HCEC 1CT (cell line): ENCODE data around the gene CARD8.

Experiments
- DNase-seq: peaks from one replicate; pipeline ENCODE4 v3.0.0-alpha.2; 2017

The CARD8 gene

DNA sequence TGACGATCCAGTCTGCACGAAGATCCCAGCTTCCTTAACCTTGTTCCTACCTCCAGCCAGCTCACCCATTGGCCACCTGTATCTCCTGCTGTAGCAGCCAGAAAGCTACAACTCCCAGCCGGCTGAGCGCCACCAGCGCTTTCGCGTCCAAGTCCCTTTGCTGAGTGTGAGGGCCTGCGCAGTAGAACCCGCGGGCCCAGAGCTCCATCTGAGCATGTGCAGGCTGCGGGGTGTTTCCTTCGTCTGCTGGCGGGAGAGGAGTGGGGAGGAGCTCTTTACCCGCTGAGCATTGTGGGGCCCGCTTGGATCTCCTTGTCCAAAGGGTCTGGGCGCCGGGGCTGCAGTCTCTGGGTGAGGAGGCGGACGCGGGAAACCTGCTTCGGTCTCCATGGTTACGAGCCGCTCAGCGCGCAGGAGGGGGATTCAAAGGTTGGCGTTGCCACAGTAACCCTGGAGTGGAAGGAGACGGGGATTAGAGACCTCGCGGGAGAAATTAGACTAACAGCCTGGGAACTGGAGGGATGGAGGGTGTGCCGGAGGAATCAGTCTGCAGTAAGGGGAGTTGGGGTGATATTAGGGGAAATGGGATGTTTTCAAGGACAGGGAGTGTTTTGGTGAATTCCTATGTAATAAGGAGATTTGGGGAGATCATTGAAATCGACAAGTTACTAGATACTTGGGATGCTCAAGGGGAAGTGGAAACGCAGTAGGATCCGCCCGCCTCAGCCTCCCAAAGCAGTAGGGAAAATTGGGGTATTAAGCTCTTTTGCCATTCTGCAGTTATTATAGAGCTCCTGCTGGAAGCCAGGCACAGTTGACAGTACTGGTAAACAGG is 51.7 kb downstream of the CARD8 start:
- peak; percentile 93 for DNase-seq

DNA sequence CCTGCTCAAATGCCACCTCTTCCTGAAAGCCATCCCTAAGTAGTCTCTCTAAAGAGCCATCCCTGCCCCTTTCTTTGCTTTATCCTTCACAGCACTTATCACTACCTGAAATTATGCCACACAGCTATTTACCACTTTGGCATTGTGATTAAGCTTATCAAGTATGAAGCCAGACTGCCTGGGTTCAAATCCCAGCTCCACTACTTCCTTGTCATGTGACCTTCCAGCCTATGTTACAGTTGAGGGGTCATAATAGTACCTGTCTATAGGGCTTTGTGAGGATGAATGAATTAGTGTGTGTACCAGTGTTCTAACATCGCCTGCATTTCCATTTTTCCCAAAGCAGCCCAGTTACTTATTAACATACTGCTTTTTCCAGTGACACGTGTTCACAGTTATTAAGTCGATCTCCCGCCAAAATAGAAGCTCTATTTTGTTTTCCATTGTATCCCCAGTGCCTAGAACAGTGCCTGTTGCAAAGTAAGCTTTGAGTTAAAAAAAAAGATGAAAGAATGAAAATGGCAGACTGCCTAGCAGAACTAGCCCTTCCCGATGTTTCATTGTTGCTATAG is 52.4 kb downstream of the CARD8 start:
- no peak for DNase-seq

DNA sequence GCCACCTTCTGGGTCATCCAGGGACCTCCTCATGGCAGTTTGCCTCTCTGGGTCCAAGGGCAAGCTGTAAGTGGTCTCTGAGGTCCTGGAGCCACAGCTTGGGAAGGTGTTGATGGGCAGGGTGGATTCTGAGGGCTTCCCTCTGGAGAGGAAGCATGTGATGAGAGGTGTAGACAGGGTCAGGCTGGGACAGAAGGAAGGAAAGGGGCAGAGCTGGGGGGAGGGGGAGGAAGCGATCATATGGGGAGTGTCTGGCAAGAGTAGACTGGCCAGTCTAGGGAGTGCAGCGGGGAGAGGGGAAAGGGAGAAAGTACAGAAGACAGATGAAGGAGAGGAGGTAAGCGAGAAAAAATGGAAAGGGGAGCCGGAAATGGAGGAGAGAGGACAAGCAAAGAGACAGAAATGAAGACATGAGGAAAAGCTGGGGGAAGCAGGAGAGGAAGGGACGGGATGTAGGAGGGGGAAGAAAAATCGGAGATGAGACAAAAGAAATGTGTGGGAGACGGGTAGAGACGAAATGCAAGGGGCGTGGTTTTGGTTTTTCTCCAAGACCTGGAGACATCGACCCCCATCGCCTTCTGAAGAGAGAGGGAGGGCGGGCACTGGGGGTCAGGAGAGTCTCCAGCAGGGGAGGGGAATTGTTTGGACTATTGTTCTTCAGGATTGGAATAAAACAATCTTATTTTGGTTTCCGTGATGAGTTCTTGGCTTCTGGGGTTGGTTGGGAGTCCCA is 58.6 kb downstream of the CARD8 start:
- DNase-seq, result no peak

DNA sequence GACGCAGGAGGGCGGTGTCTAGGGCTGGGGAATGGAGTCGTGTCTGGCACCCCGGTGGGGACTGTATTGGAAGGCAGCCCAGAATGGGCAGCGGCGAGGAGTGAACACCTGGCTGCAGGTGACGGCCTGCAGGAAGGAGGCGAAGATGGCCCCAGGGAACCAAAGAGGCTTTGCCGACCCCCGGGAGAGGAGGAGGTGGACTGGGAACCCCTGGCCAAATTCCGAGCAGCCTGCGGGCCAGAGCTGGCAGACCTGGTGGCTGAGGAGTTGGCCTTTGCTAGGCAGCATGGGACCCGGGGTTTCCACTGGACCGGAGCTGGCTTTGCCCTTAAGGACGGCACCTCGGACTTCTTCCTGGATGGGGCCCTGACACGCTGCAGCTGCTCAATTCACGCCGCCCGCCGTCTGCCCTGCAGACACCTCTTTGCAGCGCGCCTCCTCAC is 59.4 kb downstream of the CARD8 start:
- DNase-seq, result no peak

DNA sequence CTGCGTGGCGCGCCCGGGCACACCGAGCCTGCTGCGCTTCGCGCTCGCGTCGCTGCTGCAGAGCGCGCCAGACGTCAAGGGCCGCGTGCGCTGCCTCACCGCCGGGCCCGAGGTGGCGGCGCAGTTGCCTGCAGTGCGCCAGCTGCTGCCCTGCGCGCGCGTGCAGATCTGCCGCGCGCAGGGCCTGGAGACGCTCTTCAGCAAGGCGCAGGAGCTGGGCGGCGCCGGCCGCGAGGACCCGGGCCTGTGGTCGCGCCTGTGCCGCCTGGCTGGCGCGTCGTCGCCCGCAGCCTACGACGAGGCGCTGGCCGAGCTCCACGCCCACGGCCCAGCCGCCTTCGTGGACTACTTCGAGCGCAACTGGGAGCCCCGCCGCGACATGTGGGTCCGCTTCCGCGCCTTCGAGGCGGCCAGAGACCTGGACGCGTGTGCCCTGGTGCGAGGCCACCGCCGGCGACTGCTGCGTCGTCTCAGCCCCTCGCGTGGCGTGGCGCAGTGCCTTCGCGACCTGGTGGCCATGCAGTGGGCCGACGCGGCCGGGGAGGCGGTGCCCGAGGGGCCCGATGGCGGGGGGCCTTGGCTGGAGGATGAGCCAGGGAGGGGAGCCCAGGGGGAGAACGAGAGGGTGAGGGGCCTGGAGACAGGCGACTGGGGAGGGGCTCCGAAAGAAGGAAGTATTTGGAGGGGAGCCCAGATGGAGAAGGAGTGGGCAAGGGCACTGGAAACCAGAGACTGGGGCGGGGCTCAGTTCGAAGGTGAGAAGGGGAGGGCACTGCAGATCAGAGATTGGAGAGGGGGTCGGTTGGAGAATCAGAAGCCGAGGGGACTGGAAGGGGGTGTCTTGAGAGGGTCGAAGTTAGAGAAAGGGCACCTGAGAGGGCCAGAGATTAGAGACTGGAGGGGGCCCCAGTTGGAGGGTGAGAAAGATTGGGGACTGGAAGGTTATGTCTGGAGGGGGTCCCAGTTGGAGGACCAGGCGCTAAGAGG is 60.6 kb downstream of the CARD8 start:
- no peak for DNase-seq

DNA sequence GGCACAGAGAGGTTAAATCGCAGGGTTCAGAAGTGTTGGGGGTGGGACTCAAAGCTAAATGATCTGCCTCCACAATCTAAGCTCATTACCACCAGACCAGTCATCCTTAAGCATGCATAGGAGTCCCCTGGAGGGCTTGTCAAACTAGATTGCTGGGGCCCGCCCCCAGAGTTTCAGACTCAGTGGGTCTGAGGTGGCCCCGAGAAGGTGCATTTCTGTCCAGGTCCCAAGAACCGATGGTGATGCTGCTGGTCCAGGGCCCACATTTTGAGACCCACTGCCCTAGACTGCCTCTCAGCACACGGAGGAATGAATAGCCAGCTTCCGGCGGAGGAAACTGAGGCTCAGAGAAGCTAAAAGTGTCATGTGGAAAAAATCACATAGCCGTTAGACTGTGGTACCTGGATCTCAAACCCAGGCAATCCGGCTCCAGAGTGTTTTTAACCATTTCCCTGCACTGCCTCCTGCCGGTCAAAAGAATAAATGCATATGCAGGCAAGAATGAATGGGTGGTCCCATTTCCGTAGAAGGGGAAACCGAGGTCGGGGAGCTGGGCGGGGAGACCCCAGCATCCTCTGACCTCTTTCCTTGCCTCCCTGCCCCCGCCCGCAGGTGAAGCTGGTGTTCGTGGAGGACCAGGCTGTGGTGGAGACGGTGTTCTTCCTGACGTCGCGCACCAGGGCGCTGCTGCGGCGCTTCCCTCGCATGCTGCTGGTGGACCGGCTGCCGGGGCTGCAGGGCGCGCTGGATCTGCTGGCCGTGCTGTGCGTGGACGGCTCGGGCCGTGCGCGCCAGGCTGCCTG is 61.5 kb downstream of the CARD8 start:
- DNase-seq, result no peak

DNA sequence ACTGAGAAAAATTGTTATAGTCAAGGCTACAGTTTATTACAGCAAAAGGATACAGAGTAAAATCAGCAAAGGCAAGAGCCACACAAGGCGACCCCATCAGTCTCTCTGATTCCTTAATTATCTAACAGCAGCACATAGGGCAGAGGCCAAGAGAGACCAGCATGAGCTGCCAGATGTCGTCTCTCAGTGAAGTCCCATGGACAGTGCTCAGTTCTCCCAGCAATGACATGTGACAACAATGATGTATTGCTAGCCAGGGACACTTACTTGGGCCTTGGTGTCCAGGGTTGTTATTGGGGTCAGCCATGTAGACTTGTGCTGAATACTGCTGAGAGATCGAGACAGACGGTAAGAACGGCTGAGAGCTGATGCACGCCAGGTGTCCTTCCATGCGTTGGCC is 63.0 kb downstream of the CARD8 start:
- no peak for DNase-seq

DNA sequence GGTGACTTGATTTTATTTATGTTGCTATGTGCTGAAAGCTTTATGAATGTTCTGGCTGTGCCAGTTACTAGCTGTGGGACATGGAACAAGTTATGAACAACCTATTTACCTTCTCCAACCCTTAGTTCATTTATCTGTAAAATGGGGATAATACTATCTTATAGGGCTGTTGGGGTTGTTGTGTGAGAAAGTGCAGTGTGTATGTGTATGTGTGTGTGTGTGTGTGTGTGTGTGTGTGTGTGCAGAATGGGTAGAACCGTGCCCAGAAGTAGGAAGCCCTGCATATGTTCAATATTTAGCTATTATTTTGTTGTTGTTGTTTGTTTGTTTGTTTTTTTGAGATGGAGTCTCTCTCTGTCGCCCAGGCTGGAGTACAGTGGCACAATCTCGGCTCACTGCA is 64.8 kb downstream of the CARD8 start:
- no peak for DNase-seq

DNA sequence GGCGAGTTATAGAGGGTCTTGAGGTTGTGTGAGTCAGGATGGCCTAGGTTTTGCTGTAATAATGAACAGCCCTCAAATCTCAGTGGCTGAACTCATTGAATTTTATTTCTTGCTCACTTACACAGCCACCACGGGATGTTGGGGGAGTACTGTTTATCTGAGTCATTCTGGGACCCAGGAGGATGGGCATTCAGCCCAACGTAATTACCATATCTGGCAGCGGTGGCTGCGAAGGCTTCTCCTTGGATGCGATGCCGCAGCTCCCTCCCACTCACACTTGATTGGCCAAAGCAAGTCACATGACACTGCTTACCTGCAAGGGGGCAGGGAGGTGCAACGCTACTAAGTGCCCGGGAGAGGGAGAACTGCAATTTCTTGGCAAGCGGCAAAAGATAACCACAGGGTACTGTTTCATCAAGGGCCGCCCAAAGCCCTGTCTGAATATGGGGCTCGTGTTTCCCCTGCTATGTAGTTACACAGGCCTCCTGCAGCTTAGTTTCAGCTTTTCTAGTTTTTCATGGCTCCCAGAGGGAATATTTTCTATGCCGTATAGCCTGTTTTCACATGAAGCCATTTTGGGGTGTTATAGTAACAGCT is 65.3 kb downstream of the CARD8 start:
- DNase-seq, result no peak

DNA sequence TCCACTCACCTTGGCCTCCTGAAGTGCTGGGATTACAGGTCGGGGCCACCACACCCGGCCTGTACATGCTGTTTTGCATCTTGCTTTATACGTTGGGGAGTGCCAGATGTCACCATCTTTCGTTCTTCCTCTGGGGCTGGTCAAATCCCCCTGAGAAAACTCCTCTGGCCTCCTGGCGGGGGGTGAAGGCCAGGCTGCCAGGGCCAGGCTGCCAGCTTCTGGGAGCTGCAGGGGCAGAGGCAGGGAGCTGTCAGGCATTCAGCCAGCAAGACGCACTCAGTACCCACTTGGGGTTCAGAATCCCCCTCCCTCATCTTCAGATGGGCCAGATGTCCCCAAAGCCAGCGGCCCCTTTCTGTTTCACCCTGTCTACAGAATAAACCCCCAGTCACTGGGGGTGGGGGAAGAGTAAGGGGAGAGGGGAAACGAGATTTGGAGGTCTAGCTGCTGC is 69.1 kb downstream of the CARD8 start:
- DNase-seq, result no peak

DNA sequence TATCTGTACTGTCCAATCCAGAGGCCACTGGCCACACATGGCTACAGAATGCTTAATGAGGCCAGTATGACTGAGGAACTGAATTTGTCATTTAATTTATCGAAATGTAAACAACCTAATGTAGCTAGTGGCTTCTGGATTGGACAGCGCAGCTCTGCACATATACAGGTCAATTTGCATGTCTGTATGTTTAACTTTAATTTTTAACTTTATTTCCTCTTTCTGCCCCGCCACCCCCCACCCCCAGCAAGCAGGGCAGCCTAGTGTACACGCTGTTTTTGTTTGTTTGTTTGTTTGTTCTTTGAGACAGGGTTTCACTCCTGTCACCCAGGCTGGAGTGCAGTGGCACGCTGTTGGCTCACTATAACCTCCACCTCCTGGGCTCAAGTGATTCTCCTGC is 69.7 kb downstream of the CARD8 start:
- no peak for DNase-seq

DNA sequence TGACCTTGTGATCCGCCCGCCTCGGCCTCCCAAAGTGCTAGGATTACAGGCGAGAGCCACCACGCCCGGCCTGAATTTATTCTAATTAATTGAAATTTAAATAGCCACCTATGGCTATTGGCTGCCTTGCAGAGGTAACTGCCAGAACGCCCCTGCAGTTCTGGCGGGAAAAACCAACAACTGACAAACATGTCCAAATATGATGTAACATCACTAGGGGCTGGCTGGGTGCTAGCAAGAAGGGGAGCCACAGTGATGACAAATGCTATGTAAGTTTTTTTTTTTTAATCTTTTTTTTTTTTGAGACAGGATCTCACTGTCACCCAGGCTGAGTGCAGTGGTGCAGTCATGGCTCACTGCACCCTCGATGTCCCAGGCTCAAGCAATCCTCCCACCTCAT is 72.4 kb downstream of the CARD8 start:
- DNase-seq, result no peak

DNA sequence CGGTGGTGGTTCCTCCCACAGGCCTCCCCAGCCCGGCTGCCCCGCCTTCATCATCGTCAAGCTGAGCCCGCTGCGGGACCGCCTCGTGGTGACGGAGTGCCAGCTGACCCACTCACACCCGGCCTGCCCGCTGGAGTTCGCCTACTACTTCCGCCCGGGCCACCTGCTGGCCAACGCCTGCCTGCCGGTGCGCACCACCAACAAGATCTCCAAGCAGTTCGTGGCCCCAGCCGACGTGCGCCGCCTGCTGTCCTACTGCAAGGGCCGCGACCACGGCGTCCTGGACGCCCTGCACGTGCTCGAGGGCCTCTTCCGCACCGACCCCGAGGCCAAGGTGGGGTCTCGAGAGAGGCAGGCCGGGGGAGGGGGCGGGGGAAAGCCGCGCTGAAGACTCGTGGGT is 73.3 kb downstream of the CARD8 start:
- DNase-seq, result no peak

DNA sequence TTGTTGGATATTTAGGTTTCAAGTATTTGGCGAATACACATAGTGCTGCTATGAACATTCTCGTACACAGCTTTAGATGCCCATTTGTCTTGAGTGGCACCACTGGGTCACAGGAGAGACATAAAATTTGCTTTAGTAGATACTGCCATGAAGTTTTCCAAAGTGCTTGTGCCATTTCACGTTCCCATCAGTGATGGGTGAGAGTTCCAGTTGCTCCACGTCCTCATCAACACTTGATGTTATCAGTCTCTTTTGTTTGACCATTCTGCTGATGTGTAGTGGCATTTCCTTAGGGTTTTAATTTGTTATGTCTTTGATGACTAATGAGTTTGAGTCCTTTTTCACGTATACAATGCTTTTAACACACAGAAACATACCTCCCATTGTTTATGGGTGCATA is 74.2 kb downstream of the CARD8 start:
- no peak for DNase-seq

DNA sequence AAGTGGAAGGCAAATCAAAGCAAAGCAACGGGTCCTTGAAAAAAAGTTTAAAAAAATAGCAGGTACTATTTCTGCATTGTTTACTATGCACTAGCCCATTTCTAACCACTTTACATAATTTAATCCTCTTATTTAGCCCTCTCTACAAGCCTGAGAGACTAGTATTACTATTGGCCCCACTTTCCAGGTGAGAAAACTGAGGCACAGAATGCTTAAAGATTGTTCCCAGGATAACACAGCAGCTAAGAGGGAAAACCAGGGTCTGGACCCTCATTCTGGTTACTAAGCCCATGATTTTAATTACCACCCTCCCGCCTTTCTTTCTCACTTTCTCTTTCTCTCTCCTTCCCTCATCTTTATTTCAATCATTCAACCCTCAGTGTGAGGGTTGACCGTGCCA is 79.5 kb downstream of the CARD8 start:
- no peak for DNase-seq

DNA sequence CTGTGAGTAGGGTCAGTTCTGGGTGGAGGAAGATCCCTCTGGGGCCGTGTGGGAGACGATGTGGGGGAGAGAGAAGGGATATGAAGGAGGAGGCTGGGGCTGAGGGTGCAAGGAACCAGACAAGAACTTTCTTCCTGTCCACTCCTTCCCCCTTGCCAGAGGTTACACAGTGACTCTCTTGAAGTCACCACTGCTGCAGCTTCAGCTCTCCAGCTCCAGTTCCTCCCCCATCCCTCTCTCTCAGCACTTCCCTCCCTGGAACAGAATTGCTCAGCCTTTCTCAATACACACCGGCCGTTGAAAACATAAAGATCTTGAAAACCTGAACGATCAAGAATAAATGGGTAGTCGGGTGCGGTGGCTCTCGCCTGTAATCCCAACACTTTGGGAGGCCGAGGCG is 80.1 kb downstream of the CARD8 start:
- DNase-seq, result no peak

DNA sequence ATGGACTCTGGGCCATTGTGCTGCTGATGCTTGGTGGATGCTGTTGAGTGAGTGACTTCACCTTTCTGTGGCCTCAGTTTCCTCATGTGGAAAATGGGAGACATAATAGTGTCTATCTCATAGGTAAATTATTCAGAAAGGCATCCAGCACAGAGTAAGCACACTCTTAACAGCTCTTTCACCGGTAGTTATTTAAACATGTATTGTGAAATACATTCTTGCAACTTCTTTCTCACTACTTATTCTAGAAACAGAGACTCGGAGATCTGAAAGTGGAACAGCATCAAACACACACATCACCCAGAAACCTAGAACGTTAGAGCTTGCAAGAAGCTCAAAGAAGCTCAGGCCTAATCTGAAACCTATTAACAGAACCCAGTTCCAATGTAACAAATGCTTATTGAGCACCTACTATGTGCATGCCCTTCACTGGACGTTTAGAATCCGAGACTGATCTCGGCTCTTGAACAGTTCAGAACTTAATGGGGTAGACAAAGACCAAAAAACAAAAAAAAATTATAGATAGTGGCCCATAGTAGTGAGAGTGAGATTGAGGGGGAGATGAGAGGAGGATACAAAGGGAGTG is 81.2 kb downstream of the CARD8 start:
- DNase-seq, result no peak

DNA sequence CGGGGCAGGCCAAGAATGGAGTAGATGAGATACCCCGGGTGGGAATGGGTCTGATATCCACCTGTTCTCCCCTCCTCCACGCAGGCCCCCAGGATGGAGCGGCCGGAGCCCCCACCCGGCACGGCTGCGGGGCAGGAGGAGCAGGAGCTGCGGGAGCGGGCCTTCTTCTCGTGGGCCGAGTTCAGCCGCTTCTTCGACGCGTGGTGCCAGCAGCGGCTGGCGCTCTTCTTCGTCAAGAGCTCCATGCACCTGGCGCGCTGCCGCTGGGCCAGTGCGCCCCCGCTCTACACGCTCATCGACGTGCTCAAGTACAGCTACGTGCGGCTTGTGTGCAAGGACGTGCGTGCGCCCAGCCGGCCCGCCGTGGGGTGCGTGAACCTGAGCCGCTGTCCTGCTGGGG is 84.0 kb downstream of the CARD8 start:
- no peak for DNase-seq

DNA sequence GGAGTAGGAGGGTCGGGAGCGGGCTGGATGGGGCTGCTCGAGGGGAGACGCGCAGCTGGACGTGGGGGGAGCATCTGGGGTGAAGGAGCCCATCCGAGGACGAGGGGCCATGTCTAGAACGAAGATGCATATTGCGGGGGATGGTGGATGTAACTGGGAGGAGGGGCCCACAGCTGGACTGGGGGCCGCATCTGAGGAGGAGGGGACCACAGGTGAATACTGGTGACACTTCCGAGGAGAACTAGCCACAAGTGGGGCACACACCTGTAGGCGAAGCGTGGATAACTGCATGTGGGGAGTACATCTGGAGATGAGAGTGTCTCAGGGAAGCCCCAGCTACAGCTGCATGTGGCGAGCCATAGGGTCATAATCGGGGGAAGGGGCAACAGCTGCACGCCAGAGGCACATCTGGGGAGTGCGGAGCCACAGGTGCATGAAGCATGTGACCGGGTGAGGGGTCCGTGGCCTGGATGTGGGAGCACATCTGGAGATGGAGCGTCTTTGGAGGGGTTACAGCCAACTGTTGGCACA is 84.8 kb downstream of the CARD8 start:
- DNase-seq, result peak; percentile 5

DNA sequence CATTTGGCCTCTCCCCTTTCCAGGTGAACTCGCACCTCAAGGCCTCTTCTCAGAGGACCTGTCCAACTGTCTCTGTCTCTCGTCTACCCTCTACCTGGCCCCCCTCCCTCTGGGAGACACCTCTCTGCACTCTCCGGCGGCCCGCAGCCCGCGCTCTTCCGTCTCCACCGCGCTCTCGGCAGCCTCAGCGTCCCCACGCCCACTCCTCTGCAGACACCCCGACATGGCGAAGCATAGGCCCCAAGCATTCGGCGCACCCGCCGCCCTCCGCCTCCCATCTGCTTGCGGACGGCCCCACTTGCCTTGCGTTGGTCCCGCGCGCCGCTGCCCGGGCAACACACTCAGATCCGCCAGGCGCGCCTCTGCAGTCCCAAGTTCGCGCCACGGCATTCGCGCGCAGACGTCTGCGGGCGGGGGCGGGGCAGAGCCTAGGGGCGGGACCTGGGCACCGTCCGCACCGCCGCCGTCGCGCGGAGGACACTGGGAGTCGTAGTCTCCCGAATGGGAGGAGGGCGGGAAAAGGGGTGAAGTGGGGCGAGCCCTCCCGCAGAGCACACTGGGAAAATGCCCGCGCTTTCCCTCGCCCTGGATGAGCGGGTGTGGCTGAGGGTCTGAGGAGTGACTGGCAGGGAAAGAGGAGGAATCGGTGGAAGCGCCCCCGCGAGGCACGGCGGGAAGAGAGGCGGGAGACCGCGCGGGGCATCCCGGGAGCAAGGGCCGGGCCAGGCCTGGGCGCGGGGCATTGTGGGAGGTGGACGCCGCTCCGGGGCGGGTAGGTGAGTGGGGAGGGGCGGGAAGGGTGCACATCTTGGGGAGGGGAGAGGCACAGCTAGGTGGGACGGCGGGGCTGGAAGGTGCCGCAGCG is 85.5 kb downstream of the CARD8 start, which contains the start of the genes LIG1 and ZSWIM9:
LIG1 (minus strand) TSS at position 406 of the 865 bp plus-strand sequence. CDS start 4,778 bp downstream, outside the sequence.
ZSWIM9 (plus strand) TSS at position 742 of the 865 bp plus-strand sequence. CDS start 1,123 bp downstream, outside the sequence.
- DNase-seq, result peak; percentile 92
